NCI-H1436 treated with DMSO at 0.1 percent for 48 hours (cell line): ENCODE measurements around the gene BLTP3A.
"Not testable (repeated sequence)": the region's sequence is repeated elsewhere in the genome, so short reads cannot be mapped to it uniquely, and the experiment has no call there.

Experiments used
- DNase-seq: peaks from one replicate; lab custom pipeline; 2025; lab: John Stamatoyannopoulos, UW

BLTP3A gene

GRCh38 chr6:34791164-34791700 lies 651 bp upstream of the BLTP3A start:
- DNase-seq: no peak

GRCh38 chr6:34792605-34793500 lies 970 bp downstream of the BLTP3A start:
- DNase-seq: no peak

- DNase-seq: no peak
Measured at GRCh38 chr6:34793877-34794276, 2.0 kb downstream of the BLTP3A start.

GRCh38 chr6:34795836-34796425 lies 4.0 kb downstream of the BLTP3A start:
- no peak for DNase-seq

GRCh38 chr6:34798057-34798456 lies 6.2 kb downstream of the BLTP3A start:
- no peak for DNase-seq

GRCh38 chr6:34799547-34799946 lies 7.7 kb downstream of the BLTP3A start:
- no peak for DNase-seq

- no peak for DNase-seq
Measured at GRCh38 chr6:34804543-34804942, 12.7 kb downstream of the BLTP3A start.

- DNase-seq: not testable (repeated sequence)
Measured at GRCh38 chr6:34805074-34805473, 13.2 kb downstream of the BLTP3A start.

GRCh38 chr6:34806738-34807453 lies 15.0 kb downstream of the BLTP3A start:
- DNase-seq: no peak

- not testable (repeated sequence) for DNase-seq
Measured at GRCh38 chr6:34808473-34808872, 16.6 kb downstream of the BLTP3A start.

GRCh38 chr6:34809419-34809818 lies 17.5 kb downstream of the BLTP3A start:
- not testable (repeated sequence) for DNase-seq

- no peak for DNase-seq
Measured at GRCh38 chr6:34810017-34810882, 18.4 kb downstream of the BLTP3A start.

- DNase-seq: no peak
Measured at GRCh38 chr6:34810936-34811632, 19.2 kb downstream of the BLTP3A start.

GRCh38 chr6:34813028-34813713 lies 21.3 kb downstream of the BLTP3A start:
- no peak for DNase-seq

- no peak for DNase-seq
Measured at GRCh38 chr6:34816635-34817301, 24.9 kb downstream of the BLTP3A start.

- DNase-seq: no peak
Measured at GRCh38 chr6:34817446-34817845, 25.6 kb downstream of the BLTP3A start.

- DNase-seq: not testable (repeated sequence)
Measured at GRCh38 chr6:34818872-34819570, 27.1 kb downstream of the BLTP3A start.

- DNase-seq: no peak
Measured at GRCh38 chr6:34819571-34820480, 27.9 kb downstream of the BLTP3A start.
